ENCODE measurements around the gene KDM2A.

KDM2A gene

DNA sequence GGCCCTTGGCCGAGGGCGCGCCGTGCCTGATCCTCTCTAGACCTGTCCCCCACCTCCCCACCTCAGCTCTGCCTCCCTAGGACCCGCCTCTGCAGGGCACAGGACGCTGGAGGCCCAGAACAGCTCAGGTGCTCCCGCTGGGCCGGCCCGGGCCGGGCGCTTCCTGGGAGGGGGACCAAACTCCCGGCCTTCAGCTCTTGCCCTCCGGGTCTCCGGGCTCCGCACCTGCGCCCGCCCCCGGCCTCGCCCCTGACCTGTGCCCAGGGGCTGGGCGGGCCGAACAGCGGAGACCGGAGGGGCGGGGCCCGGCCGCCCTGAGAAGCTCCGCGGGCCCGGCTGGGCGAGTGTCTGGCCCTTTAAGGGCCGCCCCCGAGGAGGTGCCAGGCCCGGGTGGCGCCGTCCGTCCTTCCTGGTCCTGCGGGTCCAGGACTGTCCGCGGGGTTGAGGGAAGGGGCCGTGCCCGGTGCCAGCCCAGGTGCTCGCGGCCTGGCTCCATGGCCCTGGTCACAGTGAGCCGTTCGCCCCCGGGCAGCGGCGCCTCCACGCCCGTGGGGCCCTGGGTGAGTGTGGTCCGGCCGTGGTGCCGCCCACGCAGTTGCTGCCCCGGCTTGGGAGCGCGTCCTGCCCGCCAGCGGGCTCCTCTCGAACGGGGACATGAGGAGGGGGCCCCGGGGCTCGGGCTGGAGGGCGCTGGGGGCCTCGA is 184.2 kb downstream of the KDM2A start, which contains the start of gene SSH3:
SSH3 (plus strand) TSS at position 399 of the 703 bp plus-strand sequence; CDS start at position 495, 96 bp downstream.
- DNase-seq (ENCODE audit: low read depth), result no peak

- no peak for DNase-seq (ENCODE audit: low read depth)
These were observed 184.9 kb downstream of the KDM2A start for GRCh38 chr11:67303835-67304411.

GRCh38 chr11:67304511-67305113 is 185.5 kb downstream of the KDM2A start:
- no peak for DNase-seq (ENCODE audit: low read depth)

- no peak for DNase-seq (ENCODE audit: low read depth)
These were observed 187.9 kb downstream of the KDM2A start for GRCh38 chr11:67306769-67307544.

- DNase-seq (ENCODE audit: low read depth), result no peak
These were observed 188.5 kb downstream of the KDM2A start for GRCh38 chr11:67307545-67308001.

All from activated T-cell treated with anti-CD3 and anti-CD28 coated beads for 1 hour (primary cell).